Hepatocyte (in vitro differentiated cells): ENCODE data around the gene COL21A1. TPM values are rescaled to one million over a fixed set of nuclear protein-coding genes. Genes with fewer than 3 reads are reported as not detected.

ENCODE experiments used
- DNase-seq: peaks from one replicate; pipeline ENCODE4 v3.0.0-alpha.2; 2016; ENCODE audit warnings: low spot score
- H2AFZ ChIP-seq: fragments of 200-600 bp; sonication (generic); 2 replicates; pipeline ENCODE4 v1.6.0; 2016; ENCODE audit warnings: antibody characterized with exemption, mild to moderate bottlenecking
- H3K27ac ChIP-seq: fragments of 200-600 bp; sonication (generic); 2 replicates; pipeline ENCODE4 v1.5.1; 2016; ENCODE audit warnings: mild to moderate bottlenecking
- H3K27me3 ChIP-seq: fragments of 200-600 bp; sonication (generic); 2 replicates; pipeline ENCODE4 v1.6.1; 2016
- H3K36me3 ChIP-seq: fragments of 200-600 bp; sonication (generic); replicated peaks from 2 replicates; pipeline ENCODE4 v1.5.1; 2016; ENCODE audit warnings: low read depth; ENCODE audit not compliant: insufficient read depth
- H3K4me1 ChIP-seq: fragments of 200-600 bp; sonication (generic); 2 replicates; pipeline ENCODE4 v1.5.1; 2016; ENCODE audit warnings: mild to moderate bottlenecking, moderate library complexity; ENCODE audit not compliant: insufficient read depth
- H3K4me2 ChIP-seq: fragments of 200-600 bp; sonication (generic); 2 replicates; pipeline ENCODE4 v1.6.0; 2016
- H3K4me3 ChIP-seq: fragments of 200-600 bp; sonication (generic); 2 replicates; pipeline ENCODE4 v1.5.1; 2016; ENCODE audit warnings: mild to moderate bottlenecking
- H3K79me2 ChIP-seq: fragments of 200-600 bp; sonication (generic); 2 replicates; pipeline ENCODE4 v1.6.0; 2017; ENCODE audit warnings: mild to moderate bottlenecking
- H3K9me2 ChIP-seq: fragments of 200-600 bp; sonication (generic); replicated peaks from 2 replicates; pipeline ENCODE4 v1.6.0; 2017; ENCODE audit warnings: mild to moderate bottlenecking; ENCODE audit not compliant: insufficient read depth
- H3K9me3 ChIP-seq: fragments of 200-600 bp; sonication (generic); 2 replicates; pipeline ENCODE4 v1.5.1; 2016; ENCODE audit warnings: low read depth, mild to moderate bottlenecking
- H4K20me1 ChIP-seq: fragments of 200-600 bp; sonication (generic); 2 replicates; pipeline ENCODE4 v1.6.0; 2016; ENCODE audit warnings: mild to moderate bottlenecking; ENCODE audit not compliant: insufficient read depth, poor library complexity, severe bottlenecking
- CTCF ChIP-seq: fragments of 200-600 bp; sonication (generic); IDR thresholded peaks from 2 replicates; pipeline ENCODE4 v1.5.1; 2016; ENCODE audit warnings: antibody characterized with exemption, mild to moderate bottlenecking; ENCODE audit not compliant: poor library complexity
- EZH2 ChIP-seq: fragments of 200-600 bp; sonication (generic); IDR thresholded peaks from 2 replicates; pipeline ENCODE4 v1.6.1; 2016; ENCODE audit warnings: antibody characterized with exemption, mild to moderate bottlenecking, borderline replicate concordance
- EZH2phosphoT487 ChIP-seq: fragments of 200-600 bp; sonication (generic); IDR thresholded peaks from one replicate; pipeline ENCODE4 v1.6.1; 2018; ENCODE audit warnings: antibody characterized with exemption, mild to moderate bottlenecking, low read depth, moderate library complexity; ENCODE audit not compliant: unreplicated experiment, severe bottlenecking
- WGBS: methylation state at CpG from one replicate; pipeline ENCODE4 v1.1.6; 2016; ENCODE audit warnings: low lambda C conversion rate; ENCODE audit errors: missing lambda C conversion rate; 5-methylcytosine and 5-hydroxymethylcytosine counted together
- polyA plus RNA-seq: library from polyadenylated mRNA; unstranded; fragments of >200 nt; fragmentation: Nextera tagmentation; extraction: Ambion mirVana; gene quantifications from 2 replicates; pipeline ENCODE4 v1.2.1, GENCODE V29; 2016
- total RNA-seq: library from RNA; depleted of rRNA; stranded (reverse); fragments of >200 nt; gene quantifications from 2 replicates; pipeline ENCODE4 v1.2.3, GENCODE V29; 2014

The COL21A1 gene
- total and polyA plus RNA-seq, 2 experiments from 2014 or later = 36.2 to 44.7 TPM

- Histone ChIP-seq H3K79me2 (no peaks in the 10 kb centered on the region), H2AFZ (no peak overlapping the region), H3K27ac (no peak overlapping the region), H4K20me1 (no peaks in the 10 kb centered on the region), H3K4me3 (no peak overlapping the region), H3K9me2 (no peaks in the 10 kb centered on the region), H3K27me3 (no peaks in the 10 kb centered on the region), H3K4me1 (no peaks in the 10 kb centered on the region), H3K9me3 (no peaks in the 10 kb centered on the region), H3K4me2 (no peak overlapping the region), H3K36me3 (no peaks in the 10 kb centered on the region)
- TF ChIP-seq CTCF (no peak), EZH2 (no peak), EZH2phosphoT487 (no peak)
- DNase-seq = no peak
Measured at GRCh38 chr6:56043076-56043475, 204.3 kb downstream of the COL21A1 start.

- Histone ChIP-seq H3K27me3 (no peaks in the 10 kb centered on the region), H3K9me3 (no peaks in the 10 kb centered on the region), H3K4me2 (no peak overlapping the region), H2AFZ (no peak overlapping the region), H3K4me1 (no peaks in the 10 kb centered on the region), H3K36me3 (no peaks in the 10 kb centered on the region), H3K9me2 (no peaks in the 10 kb centered on the region), H4K20me1 (no peaks in the 10 kb centered on the region), H3K79me2 (no peaks in the 10 kb centered on the region), H3K4me3 (no peak overlapping the region), H3K27ac (no peak overlapping the region)
- 72% methylated on average over 1 of the region's 1 CpG for WGBS
- no peak for DNase-seq
- TF ChIP-seq CTCF (no peak), EZH2 (no peak), EZH2phosphoT487 (no peak)
Measured at GRCh38 chr6:56041591-56041990, 205.8 kb downstream of the COL21A1 start.

GRCh38 chr6:56040889-56041301 lies 206.5 kb downstream of the COL21A1 start:
- no peaks in the 10 kb centered on the region for H3K9me2 ChIP-seq

More at GRCh38 chr6:56040889-56041301, 206.5 kb downstream of the COL21A1 start:
- no peaks in the 10 kb centered on the region for H3K4me1 ChIP-seq
- no peak overlapping the region for H3K4me2 ChIP-seq
- no peaks in the 10 kb centered on the region for H3K27me3 ChIP-seq
- no peaks in the 10 kb centered on the region for H3K79me2 ChIP-seq
- 82% methylated on average over 1 of the region's 1 CpG for WGBS
- H3K9me3 ChIP-seq = no peaks in the 10 kb centered on the region
- H3K27ac ChIP-seq = no peak overlapping the region
- no peak overlapping the region for H3K4me3 ChIP-seq
- no peak overlapping the region for H2AFZ ChIP-seq
- H3K36me3 ChIP-seq = no peaks in the 10 kb centered on the region
- DNase-seq = no peak
- H4K20me1 ChIP-seq = no peaks in the 10 kb centered on the region
- TF ChIP-seq CTCF (no peak), EZH2phosphoT487 (no peak), EZH2 (no peak)
